HepG2 (cell line): Measurements from ENCODE around the gene ZBTB7C. TPM values are rescaled to one million over a fixed set of nuclear protein-coding genes. Genes with fewer than 3 reads are reported as not detected.

ENCODE experiments used
- ATAC-seq: fragments of 200-7000 bp; cut with Tn5 transposase; 3 replicates; pipeline ENCODE4 v1.9.1; 2020; ENCODE audit warnings: mild to moderate bottlenecking, moderate library complexity
- BruUV-seq: library from RNA; stranded (reverse); fragments of 400-500 nt; replicated peaks from 2 replicates; lab custom pipeline; 2021; lab: Mats Ljungman, UMichigan
- CTCF ChIA-PET: fragments of 300-600 bp; formaldehyde crosslinking; extraction: SDS; loops from one replicate; lab custom pipeline; 2021; ENCODE audit warnings: low total read pairs, inconsistent platforms, low intra/inter-chr PET ratio; lab: Yijun Ruan, JAX
- POLR2A ChIA-PET: fragments of 350-600 bp; sonication (Branson Sonifier 250); formaldehyde crosslinking; loops from one replicate; lab custom pipeline; 2020; ENCODE audit warnings: antibody characterized with exemption, inconsistent platforms; lab: Yijun Ruan, JAX
- DNase-seq: peaks from one replicate; pipeline ENCODE4 v3.0.0-alpha.2; 2015; ENCODE audit warnings: low spot score
- FAIRE-seq: peaks from 3 replicates; lab custom pipeline; 2011; peaks lifted over from hg19 to GRCh38; lab: Jason Lieb, UNC
- H2AFZ ChIP-seq: one replicate; pipeline ENCODE4 v1.6.1; 2011; ENCODE audit warnings: low read length, inconsistent platforms
- H3K27ac ChIP-seq: fragments of 300-600 bp; 3 replicates; pipeline ENCODE4 v1.8.0; 2011; ENCODE audit warnings: mixed run types, mild to moderate bottlenecking, mixed read lengths, low read length, inconsistent platforms; ENCODE audit not compliant: insufficient read depth; ENCODE audit errors: extremely low read length
- H3K27me3 ChIP-seq, 2 experiments: fragments of 200-600 bp in 1 of 2; 2 replicates in 1 of 2; 3 replicates in 1 of 2; pipeline versions ENCODE4 v1.6.0 to v1.8.0; 2011; ENCODE audit warnings: low read length in 2 of 2, mild to moderate bottlenecking in 2 of 2, moderate library complexity in 2 of 2, inconsistent platforms in 1 of 2; ENCODE audit not compliant: insufficient read depth in 2 of 2, control insufficient read depth in 1 of 2
- H3K36me3 ChIP-seq, 2 experiments: fragments of 200-600 bp in 1 of 2; replicated peaks in 1 of 2; 2 replicates in 1 of 2; 3 replicates in 1 of 2; pipeline versions ENCODE4 v1.5.1 to v1.8.0; 2011; ENCODE audit warnings: low read length in 2 of 2, inconsistent platforms in 1 of 2; ENCODE audit not compliant: insufficient read depth in 2 of 2, control insufficient read depth in 1 of 2
- H3K4me1 ChIP-seq: 2 replicates; pipeline ENCODE4 v1.5.1; 2012; ENCODE audit warnings: low read length, inconsistent platforms; ENCODE audit not compliant: insufficient read depth
- H3K4me2 ChIP-seq: 2 replicates; pipeline ENCODE4 v1.6.0; 2011; ENCODE audit warnings: low read depth, low read length, inconsistent platforms
- H3K4me3 ChIP-seq, 3 experiments: fragments of 200-600 bp in 1 of 3; sonication (generic), shearing (Covaris generic) in 1 of 3; replicated peaks in 1 of 3; 2 replicates each; pipeline ENCODE4 v1.5.1; 2011 to 2016; ENCODE audit warnings: low read length in 3 of 3, inconsistent platforms in 2 of 3, low read depth in 2 of 3, mild to moderate bottlenecking in 2 of 3, control low read depth in 1 of 3, mixed read lengths in 1 of 3; ENCODE audit not compliant: insufficient read depth in 1 of 3
- H3K79me2 ChIP-seq: one replicate; pipeline ENCODE4 v1.6.1; 2011; ENCODE audit warnings: low read length, inconsistent platforms; ENCODE audit not compliant: insufficient read depth
- H3K9ac ChIP-seq: 2 replicates; pipeline ENCODE4 v1.6.0; 2011; ENCODE audit warnings: mild to moderate bottlenecking, low read depth, low read length, inconsistent platforms; ENCODE audit not compliant: insufficient read depth
- H3K9me3 ChIP-seq: 2 replicates; pipeline ENCODE4 v1.5.1; 2012; ENCODE audit warnings: mild to moderate bottlenecking, low read length
- H4K20me1 ChIP-seq: 2 replicates; pipeline ENCODE4 v1.6.0; 2011; ENCODE audit warnings: inconsistent platforms, mild to moderate bottlenecking, low read length, moderate library complexity; ENCODE audit not compliant: insufficient read depth
- ATAD3A ChIP-seq: sonication (generic); formaldehyde crosslinking; IDR thresholded peaks from 2 replicates; pipeline ENCODE4 v1.4.0; 2020; ENCODE audit warnings: missing genetic modification reagents
- IKZF5 ChIP-seq: IDR thresholded peaks from 2 replicates; pipeline ENCODE4 v1.6.1; 2018; ENCODE audit warnings: missing genetic modification reagents, mild to moderate bottlenecking, missing compliant biosample characterization
- MAFK ChIP-seq, 2 experiments: IDR thresholded peaks in 1 of 2; conservative IDR thresholded peaks in 1 of 2; 2 replicates each; pipeline ENCODE4 v1.6.1; 2011; ENCODE audit warnings: improper control_type of control experiment in 2 of 2, low read length in 2 of 2
- MNT ChIP-seq: fragments of 450-650 bp; IDR thresholded peaks from 2 replicates; pipeline ENCODE4 v1.6.1; 2016
- PHF21A ChIP-seq: sonication (generic); formaldehyde crosslinking; IDR thresholded peaks from 2 replicates; pipeline ENCODE4 v1.5.0; 2020; ENCODE audit warnings: mild to moderate bottlenecking, missing genetic modification reagents
- REPIN1 ChIP-seq: sonication (generic); formaldehyde crosslinking; IDR thresholded peaks from 2 replicates; pipeline ENCODE4 v1.8.0; 2022; ENCODE audit warnings: missing genetic modification reagents, low read depth, mild to moderate bottlenecking, borderline replicate concordance
- USF2 ChIP-seq, 2 experiments: sonication (generic) in 1 of 2; formaldehyde crosslinking in 1 of 2; IDR thresholded peaks; 2 replicates each; pipeline versions ENCODE4 v1.5.1 to v1.6.1; 2011 to 2020; ENCODE audit warnings: borderline replicate concordance in 1 of 2, low read depth in 1 of 2, low read length in 1 of 2, mild to moderate bottlenecking in 1 of 2, missing genetic modification reagents in 1 of 2, moderate library complexity in 1 of 2
- ZFP36L2 ChIP-seq: sonication (generic); formaldehyde crosslinking; IDR thresholded peaks from 2 replicates; pipeline ENCODE4 v1.4.0; 2020; ENCODE audit warnings: missing genetic modification reagents
- ZFP82 ChIP-seq: sonication (generic); formaldehyde crosslinking; IDR thresholded peaks from 2 replicates; pipeline ENCODE4 v1.5.1; 2020; ENCODE audit warnings: mild to moderate bottlenecking, missing genetic modification reagents, borderline replicate concordance
- ZNF619 ChIP-seq: sonication (generic); formaldehyde crosslinking; IDR thresholded peaks from 2 replicates; pipeline ENCODE4 v1.4.0; 2020; ENCODE audit warnings: mild to moderate bottlenecking, missing genetic modification reagents
- ZSCAN20 ChIP-seq: sonication (generic); formaldehyde crosslinking; IDR thresholded peaks from 2 replicates; pipeline ENCODE4 v1.4.0; 2020; ENCODE audit warnings: missing genetic modification reagents, mild to moderate bottlenecking, borderline replicate concordance
- in situ Hi-C: cut with HindIII; loops from 2 replicates; pipeline ENCODE4 v1.10.0; 2017; ENCODE audit warnings: low pct_unique_long_range_greater_than_20kb; ENCODE audit not compliant: extremely low pct_ligation_motif_present
- intact Hi-C: fragments of 100-400 bp; cut with micrococcal nuclease; formaldehyde crosslinking; loops from one replicate; pipeline ENCODE4 v1.10.0; 2022; ENCODE audit not compliant: unreplicated experiment
- polyA plus RNA-seq, 8 experiments: library from polyadenylated mRNA; depleted of rRNA in 3 of 8; stranded (reverse) in 7 of 8; unstranded in 1 of 8; fragments of >200 nt; fragmentation: Illumina TruSeq in 4 of 8; extraction: Trizol in 4 of 8; gene quantifications; 2 replicates each; pipeline versions ENCODE4 v1.2.1 to v1.2.3, GENCODE V29; 2011 to 2016; ENCODE audit warnings: low read depth in 4 of 8, missing spikeins in 1 of 8, mixed read lengths in 1 of 8; ENCODE audit not compliant: insufficient read depth in 1 of 8
- total RNA-seq, 5 experiments: library from RNA; depleted of rRNA; stranded (reverse); fragments of >200 nt; fragmentation: Illumina TruSeq; extraction: Trizol; gene quantifications; 2 replicates each; pipeline ENCODE4 v1.2.3, GENCODE V29; 2016; ENCODE audit warnings: low read depth in 1 of 5
- TF ChIP-seq, protein P1 (sequence below): sonication (generic); formaldehyde crosslinking; IDR thresholded peaks from 2 replicates; pipeline ENCODE4 v1.5.0; 2020; ENCODE audit warnings: mild to moderate bottlenecking, missing genetic modification reagents, borderline replicate concordance

Gene ZBTB7C
- total and polyA plus RNA-seq, 2 of the 13 experiments (the other 11 are each of a cell fraction or from before 2014, with no cell fraction given) = 0.01 to 0.04 TPM

- no peak for TF ChIP-seq IKZF5 (CRISPR knock-in tag)
- TF ChIP-seq ZNF619 = no peak
- TF ChIP-seq PHF21A = no peak
Observed at GRCh38 chr18:48197819-48198218, 211.4 kb downstream of the ZBTB7C start (continued).

- ChIA-PET CTCF (no interaction called here), POLR2A (no interaction called here)
- no peaks in the 10 kb centered on the region for H3K9me3 ChIP-seq
- H3K4me1 ChIP-seq = no peaks in the 10 kb centered on the region
- H3K79me2 ChIP-seq = no peaks in the 10 kb centered on the region
- no TSS peak for BruUV-seq
- FAIRE-seq (no peak), ATAC-seq (no peak), DNase-seq (no peak)
- intact Hi-C loops (no loop called here), in situ Hi-C loops (no loop called here)
- peaks cover 2 to 24% of the 10 kb centered on the region in 2 experiments; a peak in 2 of 5 replicates for H3K27me3 ChIP-seq
- H4K20me1 ChIP-seq = no peaks in the 10 kb centered on the region
- no peak overlapping the region for H2AFZ ChIP-seq
- no peak overlapping the region for H3K27ac ChIP-seq
- no peak overlapping the region for H3K9ac ChIP-seq
- TF ChIP-seq ZSCAN20 (no peak), ATAD3A (CRISPR knock-in tag) (no peak), REPIN1 (CRISPR knock-in tag) (no peak), MAFK (conservative IDR thresholded peaks at IDR 0.05 in 1 of 2, IDR thresholded peaks at IDR 0.05 in 1 of 2; ENCODE audit: low read length in 2 of 2) (no peak), USF2 (IDR thresholded peaks at IDR 0.05; ENCODE audit: low read depth, low read length) (no peak), USF2 (CRISPR knock-in tag; IDR thresholded peaks at IDR 0.05; ENCODE audit: borderline replicate concordance) (no peak), MNT (no peak), ZFP82 (no peak), ZFP36L2 (CRISPR knock-in tag) (no peak)
- TF ChIP-seq, protein P1, sequence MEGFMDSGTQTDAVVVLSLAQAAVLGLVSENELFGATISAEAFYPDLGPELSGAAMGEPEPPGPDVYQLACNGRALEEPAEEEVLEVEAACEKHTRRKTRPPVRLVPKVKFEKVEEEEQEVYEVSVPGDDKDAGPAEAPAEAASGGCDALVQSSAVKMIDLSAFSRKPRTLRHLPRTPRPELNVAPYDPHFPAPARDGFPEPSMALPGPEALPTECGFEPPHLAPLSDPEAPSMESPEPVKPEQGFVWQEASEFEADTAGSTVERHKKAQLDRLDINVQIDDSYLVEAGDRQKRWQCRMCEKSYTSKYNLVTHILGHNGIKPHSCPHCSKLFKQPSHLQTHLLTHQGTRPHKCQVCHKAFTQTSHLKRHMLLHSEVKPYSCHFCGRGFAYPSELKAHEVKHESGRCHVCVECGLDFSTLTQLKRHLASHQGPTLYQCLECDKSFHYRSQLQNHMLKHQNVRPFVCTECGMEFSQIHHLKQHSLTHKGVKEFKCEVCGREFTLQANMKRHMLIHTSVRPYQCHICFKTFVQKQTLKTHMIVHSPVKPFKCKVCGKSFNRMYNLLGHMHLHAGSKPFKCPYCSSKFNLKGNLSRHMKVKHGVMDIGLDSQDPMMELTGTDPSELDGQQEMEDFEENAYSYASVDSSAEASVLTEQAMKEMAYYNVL (CRISPR knock-in tag) = no peak
- no peak overlapping the region for H3K4me2 ChIP-seq
- H3K4me3 ChIP-seq = no peak overlapping the region
- no peaks in the 10 kb centered on the region for H3K36me3 ChIP-seq
Observed at GRCh38 chr18:48195787-48196186, 213.4 kb downstream of the ZBTB7C start.
